Body of pancreas (tissue), 4 donors: ENCODE measurements around the gene CABP7.

Experiments
- CTCF ChIP-seq, 7 experiments: fragments of 450-650 bp in 4 of 7; fragments of 200-600 bp in 3 of 7; sonication (generic) in 3 of 7; IDR thresholded peaks; one replicate each; pipeline ENCODE4 v1.5.1; 2016 to 2019; ENCODE audit warnings: antibody characterized with exemption in 7 of 7
- POLR2A ChIP-seq, 3 donors: fragments of 450-650 bp; IDR thresholded peaks; one replicate each; pipeline ENCODE4 v1.6.1; 2016; ENCODE audit warnings: antibody characterized with exemption in 3 of 3, mild to moderate bottlenecking in 2 of 3

- TF ChIP-seq CTCF (IDR thresholded peaks at IDR 0.05) (no peak), POLR2A (IDR thresholded peaks at IDR 0.05) (no peak)
These were observed 6.8 kb downstream of the CABP7 start for GRCh38 chr22:29726512-29727130.
